ENCODE data around the gene ATE1.

ATE1 gene

DNA sequence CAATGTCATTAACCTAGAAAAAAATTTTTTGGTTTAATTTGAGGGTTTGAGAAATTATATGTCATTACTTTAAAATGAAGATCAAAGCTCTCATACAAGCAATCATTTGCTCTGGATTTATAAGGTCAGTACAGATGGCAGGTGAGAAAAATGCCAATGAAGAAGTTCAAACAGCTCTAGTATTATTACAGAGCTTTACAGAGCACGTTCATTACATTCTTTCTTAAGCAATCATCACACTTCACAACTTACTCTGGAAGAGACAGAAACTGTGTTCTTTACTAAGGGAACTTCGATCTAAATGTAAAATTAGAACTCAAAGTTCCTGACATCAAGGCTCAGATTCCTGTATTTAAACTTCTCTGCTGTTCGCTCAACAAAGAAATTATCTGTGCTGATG lies 153.4 kb downstream of the ATE1 start:
- TF ChIP-seq CEBPB (IDR thresholded peaks at IDR 0.05) (no peak), NFIC (IDR thresholded peaks at IDR 0.05) (no peak), FOXM1 (IDR thresholded peaks at IDR 0.05; ENCODE audit: borderline replicate concordance, low read depth) (no peak), EGR1 (IDR thresholded peaks at IDR 0.05) (no peak), YY1 (IDR thresholded peaks at IDR 0.05; ENCODE audit: low read depth) (no peak)

DNA sequence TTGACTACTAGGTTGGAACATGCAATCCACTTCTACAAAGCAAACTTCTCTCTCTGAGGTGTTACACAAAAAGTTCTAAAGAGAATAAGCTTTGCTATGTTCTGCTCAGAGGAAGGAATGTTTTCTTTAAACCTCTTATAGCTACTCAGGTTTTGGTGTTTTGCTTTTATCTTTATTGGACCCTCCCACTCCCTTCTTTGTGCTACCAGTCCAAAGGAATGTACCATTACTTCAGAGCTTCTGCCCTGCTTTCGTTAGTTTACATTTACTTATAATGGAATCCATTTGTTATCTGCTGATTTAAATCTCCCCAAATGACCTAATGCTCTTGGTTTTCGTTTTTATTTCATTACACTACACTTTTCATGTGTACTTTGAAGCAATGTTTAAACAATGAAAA lies 154.9 kb downstream of the ATE1 start:
- TF ChIP-seq NFIC (IDR thresholded peaks at IDR 0.05) (no peak), TCF12 (IDR thresholded peaks at IDR 0.05; ENCODE audit: low read depth) (no peak), CREB1 (IDR thresholded peaks at IDR 0.05; ENCODE audit: low read depth) (no peak), CEBPB (IDR thresholded peaks at IDR 0.05) (no peak), ZBTB7A (IDR thresholded peaks at IDR 0.05; ENCODE audit: low read depth) (no peak), RAD21 (IDR thresholded peaks at IDR 0.05; ENCODE audit: low read depth) (no peak), YY1 (IDR thresholded peaks at IDR 0.05; ENCODE audit: low read depth) (no peak), FOXM1 (IDR thresholded peaks at IDR 0.05; ENCODE audit: borderline replicate concordance, low read depth) (no peak), EP300 (IDR thresholded peaks at IDR 0.05; ENCODE audit: borderline replicate concordance) (no peak)
- TF ChIP-seq, protein P1, sequence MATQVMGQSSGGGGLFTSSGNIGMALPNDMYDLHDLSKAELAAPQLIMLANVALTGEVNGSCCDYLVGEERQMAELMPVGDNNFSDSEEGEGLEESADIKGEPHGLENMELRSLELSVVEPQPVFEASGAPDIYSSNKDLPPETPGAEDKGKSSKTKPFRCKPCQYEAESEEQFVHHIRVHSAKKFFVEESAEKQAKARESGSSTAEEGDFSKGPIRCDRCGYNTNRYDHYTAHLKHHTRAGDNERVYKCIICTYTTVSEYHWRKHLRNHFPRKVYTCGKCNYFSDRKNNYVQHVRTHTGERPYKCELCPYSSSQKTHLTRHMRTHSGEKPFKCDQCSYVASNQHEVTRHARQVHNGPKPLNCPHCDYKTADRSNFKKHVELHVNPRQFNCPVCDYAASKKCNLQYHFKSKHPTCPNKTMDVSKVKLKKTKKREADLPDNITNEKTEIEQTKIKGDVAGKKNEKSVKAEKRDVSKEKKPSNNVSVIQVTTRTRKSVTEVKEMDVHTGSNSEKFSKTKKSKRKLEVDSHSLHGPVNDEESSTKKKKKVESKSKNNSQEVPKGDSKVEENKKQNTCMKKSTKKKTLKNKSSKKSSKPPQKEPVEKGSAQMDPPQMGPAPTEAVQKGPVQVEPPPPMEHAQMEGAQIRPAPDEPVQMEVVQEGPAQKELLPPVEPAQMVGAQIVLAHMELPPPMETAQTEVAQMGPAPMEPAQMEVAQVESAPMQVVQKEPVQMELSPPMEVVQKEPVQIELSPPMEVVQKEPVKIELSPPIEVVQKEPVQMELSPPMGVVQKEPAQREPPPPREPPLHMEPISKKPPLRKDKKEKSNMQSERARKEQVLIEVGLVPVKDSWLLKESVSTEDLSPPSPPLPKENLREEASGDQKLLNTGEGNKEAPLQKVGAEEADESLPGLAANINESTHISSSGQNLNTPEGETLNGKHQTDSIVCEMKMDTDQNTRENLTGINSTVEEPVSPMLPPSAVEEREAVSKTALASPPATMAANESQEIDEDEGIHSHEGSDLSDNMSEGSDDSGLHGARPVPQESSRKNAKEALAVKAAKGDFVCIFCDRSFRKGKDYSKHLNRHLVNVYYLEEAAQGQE (IDR thresholded peaks at IDR 0.05; ENCODE audit: low read depth) = no peak

DNA sequence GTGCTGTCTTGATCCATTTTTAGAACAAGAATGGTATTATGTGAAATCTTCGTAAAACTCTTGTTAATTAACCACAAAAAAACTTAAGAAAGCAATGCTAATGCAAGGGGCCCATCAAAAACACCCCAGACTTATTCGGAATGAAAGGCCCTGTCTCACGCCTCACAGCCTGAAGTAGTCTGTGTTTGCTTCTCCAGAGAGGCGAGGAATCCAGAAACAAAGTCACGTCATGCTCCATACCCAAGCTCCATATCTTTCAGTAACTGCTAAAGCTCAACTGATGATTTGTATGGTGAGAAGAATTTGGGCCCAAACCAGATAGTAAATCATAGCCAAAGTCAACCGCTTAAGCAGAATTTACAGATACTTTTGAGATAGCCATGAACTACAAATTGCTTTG lies 155.4 kb downstream of the ATE1 start:
- TF ChIP-seq EP300 (IDR thresholded peaks at IDR 0.05; ENCODE audit: borderline replicate concordance) (no peak), FOXM1 (IDR thresholded peaks at IDR 0.05; ENCODE audit: borderline replicate concordance, low read depth) (no peak), CREB1 (IDR thresholded peaks at IDR 0.05; ENCODE audit: low read depth) (no peak), TAF1 (IDR thresholded peaks at IDR 0.05; ENCODE audit: low read depth) (no peak)
- TF ChIP-seq, protein P2, sequence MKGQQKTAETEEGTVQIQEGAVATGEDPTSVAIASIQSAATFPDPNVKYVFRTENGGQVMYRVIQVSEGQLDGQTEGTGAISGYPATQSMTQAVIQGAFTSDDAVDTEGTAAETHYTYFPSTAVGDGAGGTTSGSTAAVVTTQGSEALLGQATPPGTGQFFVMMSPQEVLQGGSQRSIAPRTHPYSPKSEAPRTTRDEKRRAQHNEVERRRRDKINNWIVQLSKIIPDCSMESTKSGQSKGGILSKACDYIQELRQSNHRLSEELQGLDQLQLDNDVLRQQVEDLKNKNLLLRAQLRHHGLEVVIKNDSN (IDR thresholded peaks at IDR 0.05) = no peak

DNA sequence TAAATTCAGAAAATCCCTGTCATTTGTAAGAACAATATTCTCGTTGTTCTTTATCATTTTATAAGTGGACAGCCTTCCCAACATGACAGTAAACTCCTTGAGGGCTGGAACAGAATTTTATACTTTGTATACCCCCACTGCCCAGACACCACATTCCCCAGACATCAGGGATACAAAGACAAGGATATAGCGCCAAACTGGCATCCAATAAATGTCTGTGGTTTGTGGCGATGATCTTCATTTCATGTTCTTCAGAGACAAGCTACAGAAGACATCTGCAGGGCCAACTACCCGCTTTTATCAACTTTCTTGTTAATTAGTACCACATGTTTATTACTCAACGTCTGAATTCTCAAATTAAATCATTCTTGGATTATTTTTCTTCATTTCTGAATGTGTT lies 155.9 kb downstream of the ATE1 start:
- no peak for TF ChIP-seq TEAD4 (IDR thresholded peaks at IDR 0.05)
- TF ChIP-seq RAD21 (IDR thresholded peaks at IDR 0.05; ENCODE audit: low read depth) = no peak
- no peak for TF ChIP-seq ZBTB7A (IDR thresholded peaks at IDR 0.05; ENCODE audit: low read depth)
- TF ChIP-seq EP300 (IDR thresholded peaks at IDR 0.05; ENCODE audit: borderline replicate concordance) = no peak
- TF ChIP-seq EGR1 (IDR thresholded peaks at IDR 0.05) = no peak
- TF ChIP-seq CREB1 (IDR thresholded peaks at IDR 0.05; ENCODE audit: low read depth) = no peak
- TF ChIP-seq, protein P1 (IDR thresholded peaks at IDR 0.05; ENCODE audit: low read depth) = no peak
- TF ChIP-seq, protein P2 (IDR thresholded peaks at IDR 0.05) = no peak

DNA sequence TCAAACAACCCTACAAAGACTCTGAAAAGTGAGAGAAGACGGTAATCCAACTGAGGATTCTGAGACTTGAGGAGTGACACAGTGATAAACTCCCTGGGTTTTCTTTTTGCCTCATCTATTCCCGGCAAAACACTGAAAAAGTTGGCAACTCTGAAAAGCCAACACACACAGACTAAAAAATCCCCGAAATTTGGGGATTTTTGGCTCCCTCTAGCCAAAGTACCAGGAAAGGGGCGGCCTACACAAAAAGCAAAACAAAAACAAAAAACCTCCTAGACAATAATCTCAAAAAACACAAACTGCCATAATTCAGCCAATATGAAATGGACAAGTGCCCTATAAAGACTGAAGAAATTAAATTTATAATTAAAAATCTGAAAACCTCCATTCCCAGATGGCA lies 161.4 kb downstream of the ATE1 start:
- TF ChIP-seq FOXM1 (IDR thresholded peaks at IDR 0.05; ENCODE audit: borderline replicate concordance, low read depth) (no peak), CEBPB (IDR thresholded peaks at IDR 0.05) (no peak), TEAD4 (IDR thresholded peaks at IDR 0.05) (no peak), TCF12 (IDR thresholded peaks at IDR 0.05; ENCODE audit: low read depth) (no peak)

DNA sequence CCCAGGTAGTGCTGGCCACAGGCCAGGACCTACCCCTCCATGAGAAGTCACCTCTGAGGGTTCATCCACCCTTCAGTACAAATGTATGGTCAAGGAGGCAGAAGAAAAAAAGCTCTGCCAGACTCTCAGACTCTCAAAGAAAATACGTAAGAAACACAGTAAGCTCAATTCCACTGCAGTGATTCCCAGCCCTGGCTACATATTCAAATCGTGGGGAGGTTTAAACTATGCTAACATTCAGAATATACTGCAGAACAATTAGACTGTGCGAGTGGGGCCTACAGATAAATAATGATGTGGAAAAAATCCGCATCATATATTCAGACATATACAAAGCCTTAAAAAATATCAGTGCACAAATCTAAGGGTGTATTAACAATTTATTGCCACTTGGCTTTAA lies 162.6 kb downstream of the ATE1 start:
- no peak for TF ChIP-seq YY1 (IDR thresholded peaks at IDR 0.05; ENCODE audit: low read depth)
- TF ChIP-seq CEBPB (IDR thresholded peaks at IDR 0.05) = no peak
- TF ChIP-seq TAF1 (IDR thresholded peaks at IDR 0.05; ENCODE audit: low read depth) = no peak
- no peak for TF ChIP-seq TCF12 (IDR thresholded peaks at IDR 0.05; ENCODE audit: low read depth)
- no peak for TF ChIP-seq EP300 (IDR thresholded peaks at IDR 0.05; ENCODE audit: borderline replicate concordance)
- TF ChIP-seq CREB1 (IDR thresholded peaks at IDR 0.05; ENCODE audit: low read depth) = no peak
- TF ChIP-seq, protein P2 (IDR thresholded peaks at IDR 0.05) = no peak
- TF ChIP-seq ZBTB7A (IDR thresholded peaks at IDR 0.05; ENCODE audit: low read depth) = no peak
- no peak for TF ChIP-seq TEAD4 (IDR thresholded peaks at IDR 0.05)
- no peak for TF ChIP-seq RAD21 (IDR thresholded peaks at IDR 0.05; ENCODE audit: low read depth)
- TF ChIP-seq, protein P1 (IDR thresholded peaks at IDR 0.05; ENCODE audit: low read depth) = no peak
- no peak for TF ChIP-seq NFIC (IDR thresholded peaks at IDR 0.05)
- no peak for TF ChIP-seq FOXM1 (IDR thresholded peaks at IDR 0.05; ENCODE audit: borderline replicate concordance, low read depth)
- no peak for TF ChIP-seq EGR1 (IDR thresholded peaks at IDR 0.05)
- TF ChIP-seq, protein P3, sequence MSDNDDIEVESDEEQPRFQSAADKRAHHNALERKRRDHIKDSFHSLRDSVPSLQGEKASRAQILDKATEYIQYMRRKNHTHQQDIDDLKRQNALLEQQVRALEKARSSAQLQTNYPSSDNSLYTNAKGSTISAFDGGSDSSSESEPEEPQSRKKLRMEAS (IDR thresholded peaks at IDR 0.05) = no peak

Measured in Ishikawa (cell line).